Hair follicle dermal papilla cell (primary cell): ENCODE results near the gene GPAT3. TPM values are rescaled to one million over a fixed set of nuclear protein-coding genes. Genes with fewer than 3 reads are reported as not detected.

Source experiments
- small RNA-seq: library from RNA; depleted of rRNA; stranded (forward); fragments of <200 nt; gene quantifications from one replicate; pipeline ENCODE3, GENCODE V24; 2012
- total RNA-seq: library from RNA; depleted of rRNA; stranded (reverse); fragments of >200 nt; gene quantifications from 2 replicates; pipeline ENCODE4 v1.2.3, GENCODE V29; 2012

Gene GPAT3
- 0.97 and 1.3 TPM in 2 replicates for total RNA-seq

DNA sequence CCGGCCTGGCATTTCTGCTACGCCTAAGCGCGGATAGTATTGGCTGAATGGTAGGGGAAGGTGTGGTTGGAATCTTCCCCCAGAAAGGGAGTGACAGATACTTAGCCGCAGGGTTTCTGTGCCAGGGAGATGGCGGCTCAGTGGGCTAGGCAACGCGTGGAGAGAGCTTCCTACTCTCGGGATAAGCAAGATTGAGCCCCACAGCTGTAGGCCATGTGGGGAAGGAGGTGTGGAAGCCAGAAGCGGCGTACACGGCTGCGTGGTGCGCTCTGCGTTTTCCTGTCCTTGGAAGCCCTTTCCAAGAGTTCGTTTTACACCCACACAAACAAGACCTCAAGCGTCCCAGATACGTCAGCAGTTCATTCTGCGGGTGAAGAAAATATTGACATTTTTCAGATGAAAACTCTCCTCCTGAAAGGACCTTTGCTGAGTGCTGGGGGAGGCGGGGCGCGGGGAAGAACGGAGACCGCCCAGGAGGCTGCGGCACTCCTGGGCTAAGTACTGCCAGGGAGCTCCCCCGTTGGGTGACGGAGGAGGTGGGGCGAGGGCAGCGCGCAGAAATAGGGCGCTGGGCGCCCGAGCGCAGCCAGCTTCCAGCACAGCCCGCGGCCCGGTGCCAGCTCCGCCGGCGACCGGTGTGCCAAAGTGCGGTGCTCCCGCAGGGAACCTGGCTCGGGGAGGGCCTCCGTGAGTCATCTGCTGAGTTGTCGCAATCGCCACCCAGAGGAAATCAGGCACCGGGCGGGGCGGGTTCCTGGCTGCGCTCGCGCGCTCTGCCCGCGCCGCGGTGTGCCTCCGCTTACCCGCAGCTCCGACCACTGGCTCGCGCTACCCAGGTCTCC lies at the start of gene GPAT3:
TSS of gene GPAT3 (plus strand) at position 589 of the 842 bp plus-strand sequence. CDS start 515 bp downstream, outside the sequence.

Small RNAs within 50 kb of the gene (small RNA-seq; reads per million reads assigned to genes)
- gene RF00019, result not detected

Other genes starting within 250 kb of the GPAT3 start
- 0.16 and 0.49 TPM in 2 replicates for gene HPSE, start 201.3 kb upstream of the GPAT3 start, total RNA-seq
- gene HELQ, start 80.3 kb upstream of the GPAT3 start, total RNA-seq, result 11.8 and 14.8 TPM in 2 replicates
- 9.0 and 10.2 TPM in 2 replicates for gene MRPS18C, start 80.0 kb upstream of the GPAT3 start, total RNA-seq
- gene ABRAXAS1, start 51.0 kb upstream of the GPAT3 start, total RNA-seq, result 15.1 and 17.5 TPM in 2 replicates